Measurements from ENCODE around the gene SUPT3H.

The SUPT3H gene

GRCh38 chr6:45057711-45058110 is 320.0 kb downstream of the SUPT3H start:
- Histone ChIP-seq H3K4me1 (ENCODE audit: control extremely low read depth in 1 of 4, control insufficient read depth in 4 of 4, insufficient read depth in 4 of 4, low read length in 3 of 4) (peaks cover 0 to 6% (median 4%) of the 10 kb centered on the region in 4 experiments), H3K27me3 (replicated peaks in 2 of 5; ENCODE audit: control insufficient read depth in 4 of 5, insufficient read depth in 5 of 5, low read length in 4 of 5) (no peaks in the 10 kb centered on the region), H3K36me3 (ENCODE audit: control insufficient read depth in 4 of 4, insufficient read depth in 4 of 4, low read length in 3 of 4) (no peaks in the 10 kb centered on the region), H3K27ac (ENCODE audit: insufficient read depth in 1 of 2, low read depth in 1 of 2, low read length in 2 of 2, poor library complexity in 1 of 2, severe bottlenecking in 2 of 2) (no peak overlapping the region), H3K9me3 (ENCODE audit: control extremely low read depth in 1 of 5, control insufficient read depth in 4 of 5, insufficient read depth in 2 of 5, low read depth in 1 of 5, low read length in 4 of 5) (peaks cover 0 to 9% (median 0%) of the 10 kb centered on the region in 5 experiments), H3K4me3 (ENCODE audit: control insufficient read depth in 1 of 7, extremely low read depth in 1 of 7, insufficient read depth in 4 of 7, low read depth in 2 of 7, low read length in 6 of 7) (no peak overlapping the region)
- no peak for DNase-seq
- CTCF ChIA-PET: interaction anchor here (0.6 kb wide), 1 partner anchor 372 kb away, joined by 3 read pairs; no protein-coding TSS in a partner anchor
- WGBS (ENCODE audit: insufficient coverage): no CpG with 5 or more reads among the region's 3 CpGs
- POLR2A ChIA-PET: no interaction called here

GRCh38 chr6:45054610-45055009 is 323.1 kb downstream of the SUPT3H start:
- peaks cover 0 to 13% (median 6%) of the 10 kb centered on the region in 4 experiments for H3K4me1 ChIP-seq (ENCODE audit: control extremely low read depth in 1 of 4, control insufficient read depth in 4 of 4, insufficient read depth in 4 of 4, low read length in 3 of 4)
- H3K36me3 ChIP-seq (ENCODE audit: control insufficient read depth in 4 of 4, insufficient read depth in 4 of 4, low read length in 3 of 4): no peaks in the 10 kb centered on the region
- H3K4me3 ChIP-seq (ENCODE audit: control insufficient read depth in 1 of 7, extremely low read depth in 1 of 7, insufficient read depth in 4 of 7, low read depth in 2 of 7, low read length in 6 of 7): no peak overlapping the region
- POLR2A ChIA-PET: no interaction called here
- DNase-seq: peak; percentile 12 to 76 (median 55)
- no peak overlapping the region for H3K27ac ChIP-seq (ENCODE audit: insufficient read depth in 1 of 2, low read depth in 1 of 2, low read length in 2 of 2, poor library complexity in 1 of 2, severe bottlenecking in 2 of 2)
- no peaks in the 10 kb centered on the region for H3K9me3 ChIP-seq (ENCODE audit: control extremely low read depth in 1 of 5, control insufficient read depth in 4 of 5, insufficient read depth in 2 of 5, low read depth in 1 of 5, low read length in 4 of 5)
- no CpG with 5 or more reads among the region's 1 CpG for WGBS (ENCODE audit: insufficient coverage)
- CTCF ChIA-PET: no interaction called here
- no peaks in the 10 kb centered on the region for H3K27me3 ChIP-seq (replicated peaks in 2 of 5; ENCODE audit: control insufficient read depth in 4 of 5, insufficient read depth in 5 of 5, low read length in 4 of 5)

GRCh38 chr6:45052325-45052724 is 325.4 kb downstream of the SUPT3H start:
- H3K27me3 ChIP-seq (replicated peaks in 2 of 5; ENCODE audit: control insufficient read depth in 4 of 5, insufficient read depth in 5 of 5, low read length in 4 of 5): no peaks in the 10 kb centered on the region
- 95% methylated on average over 2 of the region's 2 CpGs for WGBS (ENCODE audit: insufficient coverage)
- no peaks in the 10 kb centered on the region for H3K9me3 ChIP-seq (ENCODE audit: control extremely low read depth in 1 of 5, control insufficient read depth in 4 of 5, insufficient read depth in 2 of 5, low read depth in 1 of 5, low read length in 4 of 5)
- CTCF ChIA-PET: interaction anchor here (0.7 to 1.4 kb wide), 2 partner anchors 9 to 52 kb away, joined by 3 read pairs; no protein-coding TSS in a partner anchor
- peaks cover 4 to 19% (median 11%) of the 10 kb centered on the region in 4 experiments for H3K4me1 ChIP-seq (ENCODE audit: control extremely low read depth in 1 of 4, control insufficient read depth in 4 of 4, insufficient read depth in 4 of 4, low read length in 3 of 4)
- no peak for DNase-seq
- H3K27ac ChIP-seq (ENCODE audit: insufficient read depth in 1 of 2, low read depth in 1 of 2, low read length in 2 of 2, poor library complexity in 1 of 2, severe bottlenecking in 2 of 2): no peak overlapping the region
- H3K4me3 ChIP-seq (ENCODE audit: control insufficient read depth in 1 of 7, extremely low read depth in 1 of 7, insufficient read depth in 4 of 7, low read depth in 2 of 7, low read length in 6 of 7): no peak overlapping the region
- H3K36me3 ChIP-seq (ENCODE audit: control insufficient read depth in 4 of 4, insufficient read depth in 4 of 4, low read length in 3 of 4): no peaks in the 10 kb centered on the region
- POLR2A ChIA-PET: no interaction called here

GRCh38 chr6:45049188-45049843 is 328.4 kb downstream of the SUPT3H start:
- Histone ChIP-seq H3K27ac (ENCODE audit: insufficient read depth in 1 of 2, low read depth in 1 of 2, low read length in 2 of 2, poor library complexity in 1 of 2, severe bottlenecking in 2 of 2) (peak overlapping the region in 1 of 2 experiments; percentile 43), H3K4me1 (ENCODE audit: control extremely low read depth in 1 of 4, control insufficient read depth in 4 of 4, insufficient read depth in 4 of 4, low read length in 3 of 4) (peaks cover 0 to 16% (median 9%) of the 10 kb centered on the region in 4 experiments), H3K36me3 (ENCODE audit: control insufficient read depth in 4 of 4, insufficient read depth in 4 of 4, low read length in 3 of 4) (no peaks in the 10 kb centered on the region), H3K9me3 (ENCODE audit: control extremely low read depth in 1 of 5, control insufficient read depth in 4 of 5, insufficient read depth in 2 of 5, low read depth in 1 of 5, low read length in 4 of 5) (no peaks in the 10 kb centered on the region), H3K27me3 (replicated peaks in 2 of 5; ENCODE audit: control insufficient read depth in 4 of 5, insufficient read depth in 5 of 5, low read length in 4 of 5) (no peaks in the 10 kb centered on the region), H3K4me3 (ENCODE audit: control insufficient read depth in 1 of 7, extremely low read depth in 1 of 7, insufficient read depth in 4 of 7, low read depth in 2 of 7, low read length in 6 of 7) (no peak overlapping the region)
- POLR2A ChIA-PET: interaction anchor here (0.6 kb wide), 1 partner anchor 122 kb away, joined by 3 read pairs; no protein-coding TSS in a partner anchor
- CTCF ChIA-PET: interaction anchor here (0.9 to 1.1 kb wide), 3 partner anchors 9 to 202 kb away, joined by 3 read pairs; no protein-coding TSS in a partner anchor
- WGBS (ENCODE audit: insufficient coverage): no CpG with 5 or more reads among the region's 5 CpGs
- peak; percentile 75 to 97 (median 92) for DNase-seq

- peaks cover 0 to 13% (median 9%) of the 10 kb centered on the region in 4 experiments for H3K4me1 ChIP-seq (ENCODE audit: control extremely low read depth in 1 of 4, control insufficient read depth in 4 of 4, insufficient read depth in 4 of 4, low read length in 3 of 4)
- no peaks in the 10 kb centered on the region for H3K36me3 ChIP-seq (ENCODE audit: control insufficient read depth in 4 of 4, insufficient read depth in 4 of 4, low read length in 3 of 4)
- ChIA-PET CTCF (interaction anchor here (1.1 kb wide), 1 partner anchor 376 kb away, joined by 3 read pairs; no protein-coding TSS in a partner anchor), POLR2A (no interaction called here)
- peak in 2 of 3 donors; percentile 18 to 44 for DNase-seq
- WGBS (ENCODE audit: insufficient coverage): no CpG with 5 or more reads among the region's 1 CpG
- H3K27me3 ChIP-seq (replicated peaks in 2 of 5; ENCODE audit: control insufficient read depth in 4 of 5, insufficient read depth in 5 of 5, low read length in 4 of 5): no peaks in the 10 kb centered on the region
- H3K9me3 ChIP-seq (ENCODE audit: control extremely low read depth in 1 of 5, control insufficient read depth in 4 of 5, insufficient read depth in 2 of 5, low read depth in 1 of 5, low read length in 4 of 5): no peaks in the 10 kb centered on the region
- H3K27ac ChIP-seq (ENCODE audit: insufficient read depth in 1 of 2, low read depth in 1 of 2, low read length in 2 of 2, poor library complexity in 1 of 2, severe bottlenecking in 2 of 2): no peak overlapping the region
- H3K4me3 ChIP-seq (ENCODE audit: control insufficient read depth in 1 of 7, extremely low read depth in 1 of 7, insufficient read depth in 4 of 7, low read depth in 2 of 7, low read length in 6 of 7): no peak overlapping the region
Observed at GRCh38 chr6:45047573-45047972, 330.2 kb downstream of the SUPT3H start.

GRCh38 chr6:45045253-45045601 is 332.5 kb downstream of the SUPT3H start:
- Histone ChIP-seq H3K4me3 (ENCODE audit: control insufficient read depth in 1 of 7, extremely low read depth in 1 of 7, insufficient read depth in 4 of 7, low read depth in 2 of 7, low read length in 6 of 7) (no peak overlapping the region), H3K36me3 (ENCODE audit: control insufficient read depth in 4 of 4, insufficient read depth in 4 of 4, low read length in 3 of 4) (no peaks in the 10 kb centered on the region), H3K27ac (ENCODE audit: insufficient read depth in 1 of 2, low read depth in 1 of 2, low read length in 2 of 2, poor library complexity in 1 of 2, severe bottlenecking in 2 of 2) (no peak overlapping the region), H3K9me3 (ENCODE audit: control extremely low read depth in 1 of 5, control insufficient read depth in 4 of 5, insufficient read depth in 2 of 5, low read depth in 1 of 5, low read length in 4 of 5) (no peaks in the 10 kb centered on the region), H3K27me3 (replicated peaks in 2 of 5; ENCODE audit: control insufficient read depth in 4 of 5, insufficient read depth in 5 of 5, low read length in 4 of 5) (no peaks in the 10 kb centered on the region), H3K4me1 (ENCODE audit: control extremely low read depth in 1 of 4, control insufficient read depth in 4 of 4, insufficient read depth in 4 of 4, low read length in 3 of 4) (peaks cover 0 to 13% (median 9%) of the 10 kb centered on the region in 4 experiments)
- WGBS (ENCODE audit: insufficient coverage): 86% methylated on average over 1 of the region's 1 CpG
- DNase-seq: no peak
- ChIA-PET POLR2A (no interaction called here), CTCF (no interaction called here)

GRCh38 chr6:45044510-45045252 is 333.1 kb downstream of the SUPT3H start:
- ChIA-PET POLR2A (no interaction called here), CTCF (no interaction called here)
- peaks cover 0 to 9% (median 7%) of the 10 kb centered on the region in 4 experiments for H3K4me1 ChIP-seq (ENCODE audit: control extremely low read depth in 1 of 4, control insufficient read depth in 4 of 4, insufficient read depth in 4 of 4, low read length in 3 of 4)
- no peak for DNase-seq
- no peaks in the 10 kb centered on the region for H3K9me3 ChIP-seq (ENCODE audit: control extremely low read depth in 1 of 5, control insufficient read depth in 4 of 5, insufficient read depth in 2 of 5, low read depth in 1 of 5, low read length in 4 of 5)
- H3K27me3 ChIP-seq (replicated peaks in 2 of 5; ENCODE audit: control insufficient read depth in 4 of 5, insufficient read depth in 5 of 5, low read length in 4 of 5): no peaks in the 10 kb centered on the region
- H3K4me3 ChIP-seq (ENCODE audit: control insufficient read depth in 1 of 7, extremely low read depth in 1 of 7, insufficient read depth in 4 of 7, low read depth in 2 of 7, low read length in 6 of 7): no peak overlapping the region
- 100% methylated on average over 1 of the region's 2 CpGs for WGBS (ENCODE audit: insufficient coverage)
- no peak overlapping the region for H3K27ac ChIP-seq (ENCODE audit: insufficient read depth in 1 of 2, low read depth in 1 of 2, low read length in 2 of 2, poor library complexity in 1 of 2, severe bottlenecking in 2 of 2)
- no peaks in the 10 kb centered on the region for H3K36me3 ChIP-seq (ENCODE audit: control insufficient read depth in 4 of 4, insufficient read depth in 4 of 4, low read length in 3 of 4)

Measured in common myeloid progenitor, CD34-positive (primary cell).